Activated CD8-positive, alpha-beta memory T cell treated with anti-CD3 and anti-CD28 coated beads, Interleukin-2, amount 50 U/mL, for 48 hours (primary cell): Measurements from ENCODE around the gene NT5C3B.

Experiments used
- DNase-seq: peaks from one replicate; pipeline ENCODE4 v3.0.0-alpha.2; 2020

Gene NT5C3B

DNA sequence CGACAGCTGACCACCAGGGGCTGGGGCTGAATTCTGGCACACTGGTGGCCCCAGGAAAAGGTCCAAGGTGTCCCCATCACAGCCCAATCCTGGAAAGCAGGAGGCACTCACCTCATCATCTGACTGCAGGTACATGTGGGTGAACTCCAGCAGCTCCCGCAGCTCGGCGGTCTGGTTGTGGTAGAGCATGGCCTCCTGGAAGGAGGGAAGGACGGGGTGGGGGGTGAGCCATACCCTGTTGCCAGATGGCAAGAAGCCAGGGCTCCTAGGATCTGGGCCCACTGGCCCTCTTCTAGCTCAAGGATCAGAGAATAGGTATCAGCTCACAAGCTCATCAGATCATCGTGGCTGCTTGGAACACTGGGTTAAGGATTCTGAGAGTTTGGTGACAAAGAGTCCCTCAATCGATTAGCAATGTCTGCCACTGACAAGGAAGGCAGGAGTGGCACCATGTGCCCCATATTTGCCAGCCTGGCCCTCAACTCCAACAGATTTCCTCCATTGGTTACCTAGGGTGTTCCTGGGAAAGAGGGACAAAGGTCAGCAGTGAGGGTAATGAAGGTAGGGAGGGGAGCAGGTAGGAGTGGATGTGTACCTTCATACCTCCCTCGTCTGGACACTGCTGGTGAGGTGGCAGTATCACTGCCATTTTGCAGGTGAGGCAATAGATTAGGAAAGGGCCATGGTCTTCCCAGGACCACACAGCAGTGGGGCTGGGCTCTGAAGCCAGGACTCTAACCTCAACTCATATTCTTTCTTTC is 29.2 kb downstream of the NT5C3B start:
- DNase-seq = no peak

DNA sequence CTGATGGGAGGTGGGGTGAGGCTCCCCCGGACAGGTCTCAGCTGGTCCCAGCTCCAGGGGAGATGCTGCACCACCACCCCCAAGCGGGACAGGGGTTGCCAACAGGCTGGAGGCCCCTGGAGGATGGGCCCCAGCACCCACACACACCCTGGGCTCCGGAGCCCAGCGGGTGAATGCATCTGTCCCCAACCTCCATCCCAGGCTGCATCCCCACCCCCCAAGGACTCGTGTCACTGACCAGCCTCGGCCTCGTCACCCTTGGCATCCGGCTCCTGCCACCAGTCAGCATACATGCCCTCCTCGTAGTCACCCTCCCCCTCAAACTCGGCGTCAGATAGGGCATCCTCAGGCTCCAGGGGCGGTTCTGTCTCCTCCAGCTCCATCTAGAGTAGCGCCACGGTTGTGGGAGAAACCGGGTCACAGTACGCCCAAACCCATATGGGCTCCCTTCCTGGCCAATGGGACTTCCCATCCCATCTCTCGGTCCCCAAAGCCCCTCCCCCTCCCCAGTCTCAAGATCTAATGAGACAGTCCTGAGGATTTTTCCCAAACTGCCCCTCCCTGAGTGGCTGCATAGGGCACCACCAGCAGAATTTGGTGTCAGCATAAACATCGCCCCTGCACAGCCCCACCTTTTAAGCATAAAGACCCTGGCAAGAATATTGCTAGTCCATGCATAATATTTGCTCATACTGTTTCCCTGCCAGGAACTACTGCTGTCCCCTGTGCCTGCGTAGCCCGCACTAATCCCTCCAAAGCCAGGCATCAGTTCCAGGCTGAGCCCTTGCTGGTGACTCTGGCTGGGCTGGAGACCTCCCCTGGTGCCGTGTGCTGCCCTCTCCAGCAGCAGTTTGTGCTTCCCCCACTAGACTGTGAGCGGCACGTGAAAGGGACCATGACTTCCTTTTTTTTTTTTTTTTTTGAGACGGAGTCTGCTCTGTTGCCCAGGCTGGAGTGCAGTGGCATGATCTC is 32.7 kb downstream of the NT5C3B start:
- no peak for DNase-seq

DNA sequence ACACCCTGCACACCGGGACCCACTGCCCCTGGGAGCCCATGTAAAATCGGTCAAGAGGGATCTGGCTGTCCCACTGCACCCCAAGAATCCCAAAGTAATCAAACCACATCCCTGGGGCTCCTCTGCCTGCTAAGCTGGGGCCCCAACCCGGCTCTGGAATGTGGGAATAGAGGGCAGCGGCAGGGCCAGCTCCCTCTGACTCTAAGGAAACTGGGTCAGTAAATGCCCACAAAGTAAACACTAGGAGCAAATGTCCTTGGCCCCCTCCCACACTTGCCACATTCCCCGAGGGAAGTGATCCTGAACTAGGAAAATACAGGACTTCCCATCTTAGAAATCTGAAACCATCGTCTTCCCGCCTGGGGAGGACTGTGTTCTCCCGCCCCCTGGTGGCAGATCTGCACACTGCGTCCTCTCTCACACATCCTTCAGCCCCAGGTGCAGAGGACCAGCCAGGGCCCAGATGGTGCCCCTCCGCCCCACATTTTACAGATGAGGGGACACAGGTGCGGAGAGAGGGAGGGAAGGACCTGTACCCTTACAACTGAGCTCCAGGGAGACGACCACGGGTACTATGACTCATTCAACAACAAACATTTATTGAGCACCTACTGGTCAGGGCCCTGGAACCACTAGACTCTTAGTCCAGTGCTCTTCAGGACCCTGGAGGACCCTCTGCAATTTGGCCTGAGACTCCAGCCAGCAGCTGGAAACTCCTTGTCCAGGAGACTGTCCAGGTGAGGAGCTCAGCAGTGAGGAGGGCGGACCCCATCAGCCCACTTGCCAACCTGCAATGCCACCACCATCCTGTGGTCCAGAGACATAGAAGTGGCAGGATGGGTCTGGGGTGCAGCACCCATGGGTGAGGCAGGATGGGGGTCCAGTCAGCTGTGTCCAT is 34.4 kb downstream of the NT5C3B start:
- peak; percentile 91 for DNase-seq

DNA sequence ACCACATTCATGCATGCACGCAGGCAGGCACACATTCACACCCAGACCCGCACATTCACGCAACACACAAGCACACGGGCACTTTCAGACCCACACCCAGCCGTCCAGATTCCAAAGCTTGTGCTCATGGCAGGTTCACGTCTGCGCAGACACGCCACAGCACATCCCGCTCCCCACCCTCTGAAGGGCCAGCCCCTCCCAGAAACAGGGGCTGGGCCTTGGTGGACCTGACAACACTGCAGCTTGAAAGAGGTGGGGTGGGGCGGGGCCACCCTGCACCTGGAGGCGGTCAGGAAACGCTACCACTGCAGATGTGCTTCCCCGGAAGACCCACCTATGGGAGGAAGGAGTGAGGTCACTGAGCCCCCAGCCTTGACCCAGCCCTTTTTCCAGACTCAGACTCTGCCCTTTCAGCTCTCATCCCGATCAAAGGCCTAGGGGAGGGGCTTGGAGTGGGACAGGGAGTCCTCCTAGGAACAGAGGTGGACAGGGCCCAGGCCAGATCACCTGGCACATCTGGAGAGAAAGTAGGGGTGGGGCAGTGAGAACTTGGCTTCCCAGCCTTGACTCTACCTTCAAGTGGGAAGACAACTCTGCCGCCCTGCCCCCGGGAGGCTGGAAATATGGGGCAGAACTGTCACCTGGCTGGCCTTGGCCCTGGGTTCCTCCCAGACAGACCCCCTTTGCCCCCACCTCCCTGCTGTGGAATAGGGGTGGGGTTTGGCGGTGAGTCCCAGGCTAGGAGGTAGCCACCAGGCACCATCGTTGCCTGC is 35.2 kb downstream of the NT5C3B start:
- no peak for DNase-seq

DNA sequence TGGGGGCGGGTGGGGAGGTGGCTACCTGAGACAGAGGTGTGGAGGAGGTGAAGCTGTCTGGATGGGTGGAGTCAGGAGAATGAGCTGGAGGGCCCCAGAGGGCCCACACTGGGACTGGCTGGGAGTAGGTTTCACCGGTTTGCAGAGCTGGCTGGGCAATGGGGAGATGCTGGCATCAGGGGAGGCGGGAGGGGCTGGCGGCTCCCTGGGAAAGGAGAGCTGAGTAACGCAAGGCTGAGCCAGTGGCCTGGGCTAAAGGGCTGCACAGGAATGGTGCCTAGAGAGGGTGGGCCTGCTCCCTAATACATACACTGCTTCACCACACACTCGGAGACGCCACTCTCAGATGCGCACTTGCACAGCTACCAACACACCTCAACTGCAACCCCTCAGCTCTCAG is 36.7 kb downstream of the NT5C3B start:
- DNase-seq = no peak

DNA sequence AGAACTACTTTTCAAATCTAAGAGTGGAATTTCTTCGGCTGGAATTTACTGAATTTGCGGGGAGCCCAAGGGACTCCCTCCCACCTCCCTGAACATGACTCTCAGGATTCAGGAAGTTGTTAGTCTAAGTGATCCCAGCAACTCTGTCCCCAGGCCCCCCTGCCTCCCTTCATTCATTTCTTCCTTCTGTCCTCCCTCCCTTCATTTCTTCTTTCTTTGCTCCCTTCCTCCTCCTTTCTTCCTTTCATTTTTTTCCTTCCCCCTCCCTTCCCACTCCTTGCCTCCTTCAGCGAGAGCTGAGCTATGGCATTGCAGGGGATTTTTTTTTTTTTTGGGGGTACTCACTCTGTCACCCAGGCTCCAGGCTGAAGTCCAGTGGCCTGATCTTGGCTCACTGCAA is 38.7 kb downstream of the NT5C3B start:
- DNase-seq = no peak

DNA sequence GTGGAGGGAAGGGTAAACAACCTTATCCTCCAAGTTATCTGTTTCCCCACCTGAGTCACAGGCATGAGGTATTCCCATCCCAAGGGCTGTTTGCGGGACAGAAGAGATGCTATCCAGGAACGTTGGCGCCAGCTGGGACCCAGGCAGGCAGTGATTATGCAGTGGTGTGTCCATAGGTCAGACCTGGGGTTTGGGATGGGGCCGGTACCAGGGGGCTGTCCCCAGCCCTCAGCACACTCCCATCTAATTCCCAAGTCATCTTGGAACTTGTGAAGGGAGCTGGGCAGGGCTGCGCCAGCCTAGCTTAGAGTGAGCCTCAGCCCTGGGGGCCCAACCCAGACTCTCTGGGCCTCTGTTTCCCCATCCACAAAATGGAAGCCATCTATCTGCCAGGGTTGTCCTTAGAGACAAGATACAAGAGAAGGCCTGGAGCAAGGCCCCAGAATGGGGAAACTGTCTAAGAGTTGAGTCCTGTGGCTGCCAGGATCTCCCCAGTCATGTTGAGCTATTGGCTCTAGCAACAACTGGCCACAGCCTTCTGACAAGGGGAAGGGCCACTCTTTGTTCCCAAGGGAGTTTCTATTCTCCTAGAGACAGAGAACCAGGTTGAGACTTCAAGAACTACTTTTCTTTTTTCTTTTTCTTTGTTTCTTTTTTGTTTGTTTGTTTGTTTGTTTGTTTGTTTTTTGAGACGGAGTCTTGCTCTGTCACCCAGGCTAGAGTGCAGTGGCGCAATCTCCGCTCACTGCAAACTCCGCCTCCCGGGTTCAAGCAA is 39.7 kb downstream of the NT5C3B start:
- no peak for DNase-seq

DNA sequence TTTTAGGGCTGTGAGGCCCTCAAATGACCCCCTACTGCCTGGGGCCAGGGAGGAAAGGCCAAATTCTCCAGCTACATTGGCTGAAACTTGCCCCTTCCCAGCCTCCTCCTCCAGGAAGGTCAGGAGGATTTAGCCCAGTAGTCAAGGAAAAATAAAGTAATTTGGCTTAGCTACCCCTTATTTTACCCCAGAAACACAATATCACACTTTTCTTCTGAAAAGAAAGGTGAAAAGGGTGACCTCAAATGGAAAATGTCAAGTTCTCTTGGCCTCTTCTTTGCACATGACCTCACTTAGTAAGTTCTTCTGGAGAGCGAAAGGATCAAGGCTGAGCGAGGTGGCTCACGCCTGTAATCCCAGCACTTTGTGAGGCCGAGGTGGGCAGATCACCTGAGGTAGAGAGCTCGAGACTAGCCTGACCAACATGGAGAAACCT is 41.5 kb downstream of the NT5C3B start:
- no peak for DNase-seq

DNA sequence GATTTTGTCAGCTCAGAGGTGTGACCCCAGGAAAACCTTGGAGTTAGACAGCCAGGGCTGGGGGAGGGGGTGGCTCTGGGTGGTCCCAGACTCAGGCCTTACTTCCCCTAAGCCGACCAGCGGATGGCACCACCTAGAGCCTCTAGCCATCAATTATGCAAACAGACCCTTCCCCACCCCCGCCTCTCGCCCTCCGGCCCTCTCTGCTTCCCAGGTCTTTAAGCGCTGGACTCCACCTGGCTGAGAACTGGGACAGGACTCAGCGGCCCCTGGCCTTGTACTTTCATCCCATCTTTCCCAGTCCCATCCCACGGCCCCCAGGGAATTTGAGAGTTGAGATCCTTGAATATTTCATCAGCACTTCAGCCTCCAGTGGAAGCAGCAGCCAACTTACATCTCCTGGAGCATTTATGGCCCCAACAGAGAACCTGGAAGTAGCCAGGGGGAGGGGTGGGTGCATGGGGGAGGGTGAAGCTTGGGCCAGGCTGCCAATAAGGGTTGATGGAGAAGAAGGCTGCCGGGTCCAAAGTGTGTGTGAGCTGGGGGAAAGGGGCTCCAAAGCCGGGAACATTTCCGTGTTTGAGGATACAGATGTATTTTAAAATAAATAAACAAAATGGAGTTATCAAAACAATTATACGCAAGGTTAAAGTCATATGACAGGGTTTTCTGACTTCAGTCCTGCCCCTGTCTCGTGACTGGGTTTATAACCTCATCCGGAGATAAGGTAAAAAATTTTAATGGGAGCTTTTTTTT is 42.1 kb downstream of the NT5C3B start:
- no peak for DNase-seq

DNA sequence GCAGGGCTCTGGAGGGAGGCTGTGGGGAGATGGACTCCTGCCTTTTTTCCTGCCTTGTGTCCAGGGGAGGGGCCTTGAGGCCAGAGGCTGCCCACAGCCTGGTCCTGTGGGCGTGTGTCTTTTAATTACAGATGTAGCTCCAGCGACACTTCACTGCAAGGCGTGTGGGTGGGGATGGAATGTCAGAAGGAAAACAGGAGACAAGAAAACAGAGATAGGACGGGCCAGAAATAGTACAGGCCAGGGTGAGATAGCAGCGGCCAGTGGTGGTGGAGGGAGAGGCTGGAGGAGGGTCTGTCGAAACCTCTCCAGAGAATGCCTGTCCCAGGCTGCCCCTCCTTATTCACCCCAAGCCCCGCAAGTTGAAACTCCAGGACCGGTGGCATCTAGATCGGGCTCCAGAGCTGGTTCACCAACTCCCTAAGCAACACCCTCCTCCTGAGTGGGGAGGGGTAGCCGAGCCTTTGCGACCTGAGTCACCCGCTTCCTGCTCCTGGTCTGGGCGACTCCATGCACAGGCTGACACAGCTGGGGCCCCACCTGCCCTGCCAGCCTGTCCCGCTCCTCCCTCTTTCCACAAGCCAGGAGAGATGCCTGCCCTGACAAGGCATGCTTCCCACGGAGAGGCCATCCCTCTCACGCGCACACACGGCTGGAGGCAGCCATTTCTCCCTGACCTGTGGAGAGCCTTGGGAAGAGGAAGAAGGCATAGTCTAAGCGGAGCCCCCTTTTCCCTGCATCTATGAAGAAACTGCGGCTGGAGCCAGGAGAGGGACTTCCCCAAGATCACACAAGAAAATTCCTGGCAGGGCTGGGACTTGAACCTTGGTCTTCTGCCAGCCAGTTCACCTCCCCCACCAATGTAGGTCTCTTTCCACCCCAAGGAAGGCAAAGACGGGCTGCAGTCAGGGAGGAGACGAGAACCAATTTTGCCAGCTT is 42.9 kb downstream of the NT5C3B start:
- no peak for DNase-seq

DNA sequence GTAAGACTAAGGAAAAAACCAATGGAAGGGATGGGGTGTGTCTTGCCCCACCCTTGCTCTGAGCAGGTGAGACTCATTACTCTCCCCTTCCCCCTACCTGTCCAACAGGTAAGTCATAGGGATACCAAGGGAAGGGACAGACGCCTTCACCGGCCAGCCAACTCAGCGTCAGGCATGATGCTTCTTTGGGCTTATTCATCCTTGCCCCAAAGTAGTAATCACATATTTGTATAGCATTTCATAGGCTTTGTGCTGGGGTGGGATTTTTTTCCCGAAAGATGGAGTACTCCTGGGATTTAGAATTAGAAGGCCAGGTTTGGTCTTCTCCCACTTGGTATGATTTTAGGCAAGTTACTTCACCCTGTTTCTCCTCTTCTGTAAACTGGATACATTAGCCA is 49.0 kb downstream of the NT5C3B start:
- DNase-seq = no peak

DNA sequence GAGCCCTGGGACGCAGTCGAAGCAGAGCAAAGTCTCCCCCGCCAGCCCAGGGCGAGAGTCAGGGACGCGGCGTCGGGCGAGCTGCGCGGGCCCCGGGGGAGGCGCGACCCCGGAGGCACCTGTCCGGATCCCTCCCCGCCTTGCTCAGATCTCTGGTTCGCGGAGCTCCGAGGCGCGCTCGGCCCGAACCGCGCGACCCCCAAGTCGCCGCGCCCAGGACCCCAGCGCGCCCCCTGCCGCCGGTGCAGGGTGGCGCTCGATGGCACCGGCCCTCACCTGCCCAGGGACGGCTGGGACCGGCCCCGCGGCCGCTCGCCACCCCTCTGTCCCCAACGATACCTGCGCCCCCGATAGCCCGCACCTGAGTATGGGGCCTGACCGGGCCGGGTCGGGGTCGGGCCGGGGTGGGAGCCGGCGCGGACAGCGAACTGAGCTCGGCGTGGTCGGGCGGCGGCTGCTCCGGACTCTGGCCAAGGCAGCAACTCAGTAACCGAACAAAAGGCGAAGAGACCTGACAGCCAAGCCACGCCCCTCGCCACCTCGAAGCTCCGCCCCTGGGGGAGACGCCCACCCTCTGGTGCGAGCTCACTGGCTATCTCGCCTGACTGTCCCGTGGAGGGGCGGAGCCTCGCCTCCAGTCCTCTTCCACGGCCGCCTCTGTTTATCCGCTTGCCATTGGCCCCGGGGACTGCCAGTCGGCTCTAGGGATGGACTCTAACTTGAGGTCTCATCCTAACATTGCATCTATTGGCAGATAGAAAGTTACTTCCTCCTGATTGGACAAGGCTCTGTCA is 49.6 kb downstream of the NT5C3B start, which contains the start of gene JUP:
Gene JUP, minus strand, starts transcription at position 485 of the 794 bp plus-strand sequence. CDS start 14,857 bp downstream, outside the sequence.
- peak; percentile 95 for DNase-seq

DNA sequence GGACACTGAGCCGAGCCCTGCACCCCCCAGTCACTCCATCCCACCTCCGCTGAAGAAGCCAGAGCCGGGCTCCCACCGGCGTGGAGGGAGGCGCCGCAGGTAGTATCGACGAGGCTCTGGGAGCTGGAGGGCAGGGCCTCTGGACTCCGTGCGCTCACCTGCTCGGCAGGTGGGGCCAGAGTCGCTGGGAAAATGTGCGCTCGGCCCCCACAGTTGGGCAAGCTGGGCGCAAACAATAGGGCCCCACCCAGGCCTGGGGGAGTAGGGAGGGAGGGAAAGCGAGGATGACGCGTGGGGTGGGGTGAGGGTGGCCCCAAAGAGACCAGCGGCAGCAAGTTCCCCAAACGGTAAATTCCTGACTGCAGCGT is 50.2 kb downstream of the NT5C3B start:
- DNase-seq = no peak

DNA sequence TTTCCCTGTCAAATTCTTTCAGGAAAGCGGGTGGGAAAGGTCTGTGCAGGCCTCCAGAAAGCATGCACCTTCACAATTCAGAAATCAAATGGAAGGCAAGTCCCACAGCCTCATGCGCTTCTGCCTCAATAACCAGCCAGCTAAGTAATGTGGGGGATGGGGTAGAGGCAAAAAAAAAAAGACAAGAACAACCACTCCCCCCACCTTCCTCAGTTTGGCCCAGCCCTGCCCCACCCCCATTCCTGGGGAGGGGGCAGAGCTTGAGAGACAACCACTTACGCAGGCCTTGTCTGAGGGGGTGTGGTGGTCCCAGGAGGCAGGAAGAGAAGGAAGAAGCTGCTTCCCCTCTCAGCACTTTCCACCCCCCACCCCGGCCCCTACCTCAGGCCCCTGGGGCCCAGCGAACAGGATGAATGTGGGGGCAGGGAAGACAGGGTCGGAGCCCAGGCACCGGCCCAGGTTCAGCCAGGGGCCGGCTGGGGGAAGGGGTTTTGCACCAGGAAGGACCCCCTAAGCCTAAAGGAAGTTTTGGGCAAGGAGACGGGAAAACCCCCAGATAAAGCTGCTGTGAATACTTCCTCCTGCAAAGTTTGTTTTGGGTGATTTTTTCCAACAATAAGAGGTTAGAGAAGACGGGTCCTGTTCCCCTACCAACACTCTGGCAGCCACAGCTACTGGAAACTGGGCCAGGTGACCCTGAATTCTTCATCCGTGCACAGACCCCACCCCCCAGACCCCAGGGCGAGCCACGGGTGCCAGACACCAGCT is 50.8 kb downstream of the NT5C3B start:
- no peak for DNase-seq

DNA sequence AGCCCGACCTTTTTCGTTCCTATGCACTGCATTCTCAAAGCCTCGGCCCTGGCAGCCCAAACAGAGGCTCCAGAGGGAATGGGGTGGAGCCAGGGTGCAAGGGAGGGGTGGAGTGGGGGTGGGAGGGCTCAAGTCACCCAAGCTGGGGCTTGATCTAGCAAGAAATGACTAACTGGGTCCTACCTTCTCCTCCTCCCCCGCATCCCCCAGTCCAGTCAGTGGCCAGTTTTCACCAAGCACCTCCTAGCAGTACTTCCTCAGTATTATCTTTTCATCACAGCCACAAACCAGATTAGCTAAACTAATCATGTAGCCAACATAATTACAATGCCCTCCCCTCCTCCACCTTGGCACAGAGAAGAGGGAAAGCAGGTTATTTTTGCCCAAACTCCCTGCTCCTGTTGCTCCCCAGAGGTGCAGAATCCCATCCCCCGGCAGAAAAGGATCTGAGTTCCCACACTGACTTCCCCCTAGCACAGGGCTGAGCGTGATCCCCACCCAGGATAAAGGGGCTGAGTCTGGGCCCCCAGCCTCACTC is 51.8 kb downstream of the NT5C3B start:
- no peak for DNase-seq

DNA sequence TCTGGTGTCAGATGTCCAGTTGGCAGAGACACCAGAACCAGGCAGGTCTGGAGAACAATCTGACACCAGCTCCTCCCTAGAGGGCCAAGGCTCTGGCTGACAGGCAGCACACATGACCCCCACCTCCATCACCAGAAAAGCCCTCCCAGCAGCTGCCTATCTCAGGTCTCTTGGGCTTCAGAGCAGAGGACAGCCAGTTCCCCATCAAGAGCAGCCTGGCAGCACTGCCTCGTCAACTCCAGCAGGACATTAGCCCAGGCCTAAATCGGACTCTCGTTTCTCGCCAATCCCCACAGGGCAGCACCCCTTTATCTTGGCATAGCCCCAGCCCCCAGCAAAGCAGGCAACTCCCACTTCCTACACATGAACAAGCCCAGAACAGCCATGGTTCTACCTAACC is 53.9 kb downstream of the NT5C3B start:
- no peak for DNase-seq

DNA sequence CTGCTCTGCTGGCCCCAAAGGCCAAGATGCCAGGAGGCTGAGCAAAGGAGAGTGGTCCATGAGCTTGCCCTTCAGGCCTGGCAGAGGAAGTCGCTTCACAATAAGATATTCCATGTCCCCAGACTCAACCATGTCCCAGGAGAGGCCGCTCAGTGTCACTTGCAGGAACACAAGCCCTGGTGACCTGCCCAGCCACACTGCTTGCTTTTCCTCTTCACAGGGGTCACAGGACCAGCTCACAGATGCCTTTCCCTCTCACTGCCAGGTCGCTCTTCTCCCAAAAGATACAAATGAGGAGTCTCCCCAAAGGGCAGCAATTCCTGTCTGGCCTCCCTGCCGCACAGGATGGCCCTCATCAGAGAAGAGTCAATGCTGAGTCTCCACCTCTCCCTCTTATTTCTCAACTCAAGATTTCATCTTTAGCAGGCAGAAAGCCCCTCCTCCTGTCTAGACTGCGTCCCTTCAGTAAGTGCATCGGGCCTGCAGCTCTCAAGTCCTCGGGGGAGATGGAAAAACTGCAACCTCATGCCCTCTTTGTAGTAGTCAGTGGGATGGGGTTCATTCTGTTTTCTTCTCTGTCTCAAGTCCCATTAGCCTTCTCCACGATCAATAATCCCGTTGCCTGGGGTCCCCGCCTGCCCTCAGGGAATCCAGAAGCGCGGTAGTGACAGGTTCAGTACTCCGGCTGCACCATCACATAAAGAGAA is 54.5 kb downstream of the NT5C3B start:
- DNase-seq = no peak
